ENCODE results near the gene RSBN1.

GRCh38 chr1:113751516-113751915, 60.8 kb downstream of the RSBN1 start:
- TF ChIP-seq CTCF (IDR thresholded peaks at IDR 0.05 in 2 of 3, conservative IDR thresholded peaks at IDR 0.05 in 1 of 3; ENCODE audit: control insufficient read depth in 2 of 3, extremely low read depth in 1 of 3, insufficient read depth in 1 of 3, low read depth in 3 of 3, low read length in 3 of 3) (no peak), RAD21 (IDR thresholded peaks at IDR 0.05; ENCODE audit: insufficient read depth, low read depth, low read length) (no peak), ETV6 (conservative IDR thresholded peaks at IDR 0.05 in 1 of 2, IDR thresholded peaks at IDR 0.05 in 1 of 2; ENCODE audit: borderline replicate concordance in 1 of 2, low read depth in 1 of 2) (no peak), BMI1 (IDR thresholded peaks at IDR 0.05; ENCODE audit: borderline replicate concordance) (no peak), JUNB (IDR thresholded peaks at IDR 0.05) (no peak), ZNF384 (IDR thresholded peaks at IDR 0.05; ENCODE audit: borderline replicate concordance, low read depth, low read length) (no peak), EZH2 (IDR thresholded peaks at IDR 0.05; ENCODE audit: borderline replicate concordance, control insufficient read depth, low read depth, low read length) (no peak), TBL1XR1 (IDR thresholded peaks at IDR 0.05; ENCODE audit: low read depth, low read length) (no peak), HCFC1 (IDR thresholded peaks at IDR 0.05; ENCODE audit: low read length) (no peak), USF1 (IDR thresholded peaks at IDR 0.05; ENCODE audit: borderline replicate concordance, extremely low read length, insufficient read depth, low read depth, low read length) (no peak), POLR2AphosphoS5 (IDR thresholded peaks at IDR 0.05; ENCODE audit: low read length) (no peak)

Data from GM12878 (cell line).